OCI-LY1 (cell line): ENCODE measurements around the gene TMEM30A.

Experiments used
- EZH2 ChIP-seq: fragments of 200-600 bp; sonication (generic), shearing (Covaris generic); IDR thresholded peaks from 2 replicates; pipeline ENCODE4 v1.8.0; 2017; ENCODE audit warnings: borderline replicate concordance, mixed run types, mild to moderate bottlenecking, antibody characterized with exemption, low read length, moderate library complexity, mixed read lengths
- TF ChIP-seq, protein P1 (sequence below): fragments of 200-600 bp; sonication (generic), shearing (Covaris generic); IDR thresholded peaks from 2 replicates; pipeline ENCODE4 v1.5.1; 2017; ENCODE audit warnings: mild to moderate bottlenecking, antibody characterized with exemption, low read length, moderate library complexity, mixed read lengths

DNA sequence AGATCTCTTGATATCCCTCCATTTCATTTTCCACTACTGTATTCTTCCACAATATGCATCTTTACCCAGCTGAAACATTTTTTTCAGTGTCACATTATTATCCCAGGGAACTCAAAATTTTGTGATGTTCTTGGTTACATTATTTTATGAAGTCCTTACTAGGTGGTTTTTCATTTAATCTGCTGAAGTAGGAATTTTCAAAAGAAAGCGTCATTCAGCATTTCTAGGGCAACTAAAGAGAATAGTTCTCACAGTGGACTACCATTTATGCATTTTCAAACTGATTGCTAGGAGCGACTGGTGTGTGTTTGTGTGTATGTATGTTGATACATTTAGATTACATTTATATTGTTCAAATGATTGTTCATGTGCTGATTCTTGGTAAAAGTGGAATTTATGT is 2.4 kb upstream of the TMEM30A start:
- TF ChIP-seq, protein P1, sequence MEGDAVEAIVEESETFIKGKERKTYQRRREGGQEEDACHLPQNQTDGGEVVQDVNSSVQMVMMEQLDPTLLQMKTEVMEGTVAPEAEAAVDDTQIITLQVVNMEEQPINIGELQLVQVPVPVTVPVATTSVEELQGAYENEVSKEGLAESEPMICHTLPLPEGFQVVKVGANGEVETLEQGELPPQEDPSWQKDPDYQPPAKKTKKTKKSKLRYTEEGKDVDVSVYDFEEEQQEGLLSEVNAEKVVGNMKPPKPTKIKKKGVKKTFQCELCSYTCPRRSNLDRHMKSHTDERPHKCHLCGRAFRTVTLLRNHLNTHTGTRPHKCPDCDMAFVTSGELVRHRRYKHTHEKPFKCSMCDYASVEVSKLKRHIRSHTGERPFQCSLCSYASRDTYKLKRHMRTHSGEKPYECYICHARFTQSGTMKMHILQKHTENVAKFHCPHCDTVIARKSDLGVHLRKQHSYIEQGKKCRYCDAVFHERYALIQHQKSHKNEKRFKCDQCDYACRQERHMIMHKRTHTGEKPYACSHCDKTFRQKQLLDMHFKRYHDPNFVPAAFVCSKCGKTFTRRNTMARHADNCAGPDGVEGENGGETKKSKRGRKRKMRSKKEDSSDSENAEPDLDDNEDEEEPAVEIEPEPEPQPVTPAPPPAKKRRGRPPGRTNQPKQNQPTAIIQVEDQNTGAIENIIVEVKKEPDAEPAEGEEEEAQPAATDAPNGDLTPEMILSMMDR: no peak
- TF ChIP-seq EZH2: no peak
